ENCODE data around the gene FOSL2. TPM values are rescaled to one million over a fixed set of nuclear protein-coding genes. Genes with fewer than 3 reads are reported as not detected.
A peak's percentile ranks its signal among the peaks of the same experiment; 100 is the strongest.

The FOSL2 gene
- total and polyA plus RNA-seq, 10 donors: 3.2 to 134 (median 91.2) TPM

GRCh38 chr2:28381225-28382180 is 11.2 kb upstream of the FOSL2 start:
- no peak for TF ChIP-seq POLR2AphosphoS5 (IDR thresholded peaks at IDR 0.05)
- TF ChIP-seq CTCF (IDR thresholded peaks at IDR 0.05 in 8 of 11, conservative IDR thresholded peaks at IDR 0.05 in 3 of 11): no peak
- no peak for TF ChIP-seq POLR2A (IDR thresholded peaks at IDR 0.05)
- no peak overlapping the region for H3K27ac ChIP-seq
- H3K4me1 ChIP-seq: peaks cover 0 to 53% (median 15%) of the 10 kb centered on the region in 6 donors
- H3K36me3 ChIP-seq: no peaks in the 10 kb centered on the region
- no peaks in the 10 kb centered on the region for H3K9me3 ChIP-seq
- WGBS, 5 donors: 77 to 85% (median 81%) methylated on average over 11 to 12 of the region's 12 CpGs
- no peak overlapping the region for H3K4me3 ChIP-seq
- intact Hi-C loops (cut with DNase I; ENCODE audit: low total_unique reads): no loop called here
- DNase-seq: peak; percentile 34
- H3K27me3 ChIP-seq (replicated peaks in 1 of 7): peaks cover 0 to 16% (median 0%) of the 10 kb centered on the region in 7 donors

DNA sequence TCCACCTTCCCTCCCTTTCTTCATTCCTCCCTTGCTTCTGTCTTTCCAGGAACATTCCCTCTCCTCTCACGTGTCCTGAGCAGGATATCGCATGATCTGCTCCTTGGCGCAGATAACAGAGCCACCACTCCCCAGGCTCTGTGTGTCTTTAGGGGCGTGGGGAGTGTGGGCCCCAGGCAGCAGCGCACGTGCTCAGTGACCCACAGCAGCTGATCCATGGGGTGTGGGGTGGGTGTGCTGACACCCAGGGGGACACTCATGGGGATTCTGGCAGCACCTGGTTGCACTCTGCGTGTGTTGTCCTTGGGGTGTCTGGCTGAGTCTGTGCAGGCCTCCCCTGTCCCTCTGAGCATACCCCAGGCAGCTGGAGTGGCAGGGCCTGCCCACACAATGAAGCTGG is 9.9 kb upstream of the FOSL2 start:
- TF ChIP-seq POLR2A (IDR thresholded peaks at IDR 0.05) (no peak), POLR2AphosphoS5 (IDR thresholded peaks at IDR 0.05) (no peak), CTCF (IDR thresholded peaks at IDR 0.05 in 8 of 11, conservative IDR thresholded peaks at IDR 0.05 in 3 of 11) (no peak)
- Histone ChIP-seq H3K27me3 (replicated peaks in 1 of 7) (peaks cover 0 to 6% (median 0%) of the 10 kb centered on the region in 7 donors), H3K4me1 (peaks cover 0 to 55% (median 15%) of the 10 kb centered on the region in 6 donors), H3K36me3 (no peaks in the 10 kb centered on the region), H3K9me3 (no peaks in the 10 kb centered on the region), H3K27ac (no peak overlapping the region), H3K4me3 (no peak overlapping the region)
- WGBS, 5 donors: 78 to 92% (median 88%) methylated on average over 4 to 7 of the region's 7 CpGs
- intact Hi-C loops (cut with DNase I; ENCODE audit: low total_unique reads): no loop called here
- DNase-seq: peak; percentile 66

GRCh38 chr2:28387082-28387960 is 5.3 kb upstream of the FOSL2 start:
- DNase-seq: peak; percentile 4
- TF ChIP-seq POLR2A (IDR thresholded peaks at IDR 0.05) (no peak), CTCF (IDR thresholded peaks at IDR 0.05 in 8 of 11, conservative IDR thresholded peaks at IDR 0.05 in 3 of 11) (no peak), POLR2AphosphoS5 (IDR thresholded peaks at IDR 0.05) (no peak)
- Histone ChIP-seq H3K4me3 (no peak overlapping the region), H3K27me3 (replicated peaks in 1 of 7) (peaks cover 0 to 12% (median 0%) of the 10 kb centered on the region in 7 donors), H3K9me3 (no peaks in the 10 kb centered on the region), H3K27ac (no peak overlapping the region), H3K36me3 (no peaks in the 10 kb centered on the region), H3K4me1 (peaks cover 0 to 39% (median 18%) of the 10 kb centered on the region in 6 donors)
- 52 to 60% (median 55%) methylated on average over 6 of the region's 6 CpGs for WGBS, 5 donors
- intact Hi-C loops (cut with DNase I; ENCODE audit: low total_unique reads): no loop called here

All from spleen (tissue), 11 donors.